Endodermal cell (in vitro differentiated cells): ENCODE data around the gene C20orf96. TPM values are rescaled to one million over a fixed set of nuclear protein-coding genes. Genes with fewer than 3 reads are reported as not detected.

Experiments used
- DNase-seq: peaks from one replicate; pipeline ENCODE4 v3.0.0-alpha.2; 2017
- H3K27ac ChIP-seq: 2 replicates; pipeline ENCODE4 v1.5.1; 2013; ENCODE audit warnings: mild to moderate bottlenecking, low read depth, low read length, moderate library complexity
- H3K27me3 ChIP-seq: 2 replicates; pipeline ENCODE4 v1.6.1; 2013; ENCODE audit warnings: mild to moderate bottlenecking, low read length, moderate library complexity; ENCODE audit not compliant: insufficient read depth, control insufficient read depth, poor library complexity, severe bottlenecking
- H3K36me3 ChIP-seq: 2 replicates; pipeline ENCODE4 v1.7.0; 2013; ENCODE audit warnings: mild to moderate bottlenecking, low read length, moderate library complexity; ENCODE audit not compliant: control insufficient read depth, insufficient read depth
- H3K4me1 ChIP-seq: one replicate; pipeline ENCODE4 v1.7.0; 2013; ENCODE audit warnings: low read length; ENCODE audit not compliant: control insufficient read depth, insufficient read depth
- H3K4me3 ChIP-seq: 2 replicates; pipeline ENCODE4 v1.5.1; 2013; ENCODE audit warnings: mild to moderate bottlenecking, low read length, moderate library complexity
- H3K9ac ChIP-seq: 2 replicates; pipeline ENCODE4 v1.6.1; 2013; ENCODE audit warnings: mild to moderate bottlenecking, low read length, moderate library complexity; ENCODE audit not compliant: poor library complexity, severe bottlenecking; ENCODE audit errors: extremely low read depth
- H3K9me3 ChIP-seq: 2 replicates; pipeline ENCODE4 v1.6.1; 2013; ENCODE audit warnings: mild to moderate bottlenecking, low read length, moderate library complexity; ENCODE audit not compliant: control insufficient read depth
- H3K27ac Mint-ChIP-seq: 2 replicates; pipeline ENCODE4 v1.8.0; 2020; ENCODE audit warnings: mixed read lengths
- H3K27me3 Mint-ChIP-seq: 2 replicates; pipeline ENCODE4 v1.8.0; 2021; ENCODE audit warnings: mild to moderate bottlenecking, mixed read lengths; ENCODE audit not compliant: insufficient read depth
- H3K36me3 Mint-ChIP-seq: 2 replicates; pipeline ENCODE4 v1.8.0; 2020; ENCODE audit warnings: low read depth, mixed read lengths
- H3K4me1 Mint-ChIP-seq: 2 replicates; pipeline ENCODE4 v1.8.0; 2020; ENCODE audit warnings: mixed read lengths
- H3K4me3 Mint-ChIP-seq: 2 replicates; pipeline ENCODE4 v1.8.0; 2020; ENCODE audit warnings: mild to moderate bottlenecking, moderate library complexity, mixed read lengths
- H3K9me3 Mint-ChIP-seq: 2 replicates; pipeline ENCODE4 v1.8.0; 2020; ENCODE audit warnings: mild to moderate bottlenecking, mixed read lengths
- CTCF ChIP-seq: fragments of 200-600 bp; sonication (generic); conservative IDR thresholded peaks from 2 replicates; pipeline ENCODE4 v1.5.0; 2021; ENCODE audit warnings: antibody characterized with exemption, mild to moderate bottlenecking
- WGBS, 2 experiments: methylation state at CpG; one replicate each; pipeline versions ENCODE4 v1.1.5 to v1.1.7; 2013; ENCODE audit warnings: missing lambda C conversion rate in 2 of 2, mixed read lengths in 1 of 2; ENCODE audit not compliant: insufficient coverage in 1 of 2, insufficient read length in 1 of 2; 5-methylcytosine and 5-hydroxymethylcytosine counted together
- total RNA-seq, 2 donors: library from RNA; stranded (reverse); fragmentation: NEBNext Ultra II Directional in 1 of 2; extraction: Animal tissue kit (Norgen Biotek cat#: 25700) in 1 of 2; gene quantifications; 2 replicates in 1 of 2; 3 replicates in 1 of 2; pipeline ENCODE4 v1.2.1, GENCODE V29; 2021

The C20orf96 gene
- total RNA-seq, 2 donors from 2014 or later = 21.8 to 29.4 TPM

DNA sequence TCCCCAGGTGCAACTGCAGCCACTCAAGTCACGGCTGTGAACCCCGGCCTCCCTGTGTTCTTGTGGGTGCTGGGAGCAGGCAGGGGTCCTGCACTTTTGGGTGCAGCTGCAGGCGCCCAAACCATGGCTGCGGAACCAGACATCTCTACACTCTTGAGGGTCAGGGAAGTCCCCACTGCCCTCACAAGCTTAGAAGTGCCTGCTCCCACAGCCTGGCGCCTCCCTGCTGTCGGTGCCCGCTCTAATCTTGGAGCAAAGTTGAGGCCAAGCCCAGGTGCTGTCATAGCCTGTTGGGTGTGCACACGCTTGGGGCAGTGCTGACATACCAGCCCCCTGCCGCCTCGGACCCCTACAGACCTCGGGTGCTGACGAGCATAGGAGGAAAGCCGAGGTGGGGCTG lies 26.8 kb downstream of the C20orf96 start:
- peaks cover 84% of the 10 kb centered on the region for H3K27me3 Mint-ChIP-seq
- Histone ChIP-seq H3K4me1 (no peaks in the 10 kb centered on the region), H3K4me3 (no peak overlapping the region), H3K27ac (no peak overlapping the region), H3K9me3 (no peaks in the 10 kb centered on the region), H3K27me3 (peaks cover 26% of the 10 kb centered on the region), H3K36me3 (no peaks in the 10 kb centered on the region), H3K9ac (no peak overlapping the region)
- 85 to 99% methylated on average over 10 to 13 of the region's 13 CpGs for WGBS, 2 experiments
- H3K4me1 Mint-ChIP-seq = no peaks in the 10 kb centered on the region
- no peak overlapping the region for H3K27ac Mint-ChIP-seq
- no peak for TF ChIP-seq CTCF
- H3K4me3 Mint-ChIP-seq = no peak overlapping the region
- H3K36me3 Mint-ChIP-seq = no peaks in the 10 kb centered on the region
- no peak for DNase-seq
- peaks cover 6% of the 10 kb centered on the region for H3K9me3 Mint-ChIP-seq

DNA sequence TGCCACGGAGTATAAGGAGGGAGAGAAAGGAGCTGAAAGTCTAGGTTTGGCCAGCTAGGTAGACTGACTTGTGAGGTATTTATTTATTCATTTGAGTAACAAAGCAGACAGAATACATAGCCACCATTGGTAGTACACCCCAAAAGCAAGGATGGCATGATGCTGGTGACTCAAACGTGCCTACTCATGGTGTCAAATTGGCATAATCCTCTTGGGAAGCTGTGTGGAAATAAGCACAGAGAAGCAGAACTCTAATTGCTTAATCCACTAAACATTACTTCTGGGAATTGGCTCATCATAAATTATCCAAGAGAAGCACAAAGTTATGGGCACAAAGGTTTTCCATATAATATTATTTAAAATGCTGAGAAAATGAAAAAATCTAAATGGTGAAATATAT lies 30.6 kb downstream of the C20orf96 start:
- H3K4me3 Mint-ChIP-seq = no peak overlapping the region
- Histone ChIP-seq H3K4me3 (no peak overlapping the region), H3K4me1 (no peaks in the 10 kb centered on the region), H3K9ac (no peak overlapping the region), H3K27ac (no peak overlapping the region), H3K36me3 (no peaks in the 10 kb centered on the region), H3K9me3 (no peaks in the 10 kb centered on the region), H3K27me3 (peaks cover 40% of the 10 kb centered on the region)
- 74 to 83% methylated on average over 1 to 2 of the region's 2 CpGs for WGBS, 2 experiments
- TF ChIP-seq CTCF = no peak
- no peak for DNase-seq
- H3K36me3 Mint-ChIP-seq = no peaks in the 10 kb centered on the region
- no peaks in the 10 kb centered on the region for H3K9me3 Mint-ChIP-seq
- H3K27me3 Mint-ChIP-seq = peaks cover 88% of the 10 kb centered on the region
- H3K27ac Mint-ChIP-seq = no peak overlapping the region
- no peaks in the 10 kb centered on the region for H3K4me1 Mint-ChIP-seq

DNA sequence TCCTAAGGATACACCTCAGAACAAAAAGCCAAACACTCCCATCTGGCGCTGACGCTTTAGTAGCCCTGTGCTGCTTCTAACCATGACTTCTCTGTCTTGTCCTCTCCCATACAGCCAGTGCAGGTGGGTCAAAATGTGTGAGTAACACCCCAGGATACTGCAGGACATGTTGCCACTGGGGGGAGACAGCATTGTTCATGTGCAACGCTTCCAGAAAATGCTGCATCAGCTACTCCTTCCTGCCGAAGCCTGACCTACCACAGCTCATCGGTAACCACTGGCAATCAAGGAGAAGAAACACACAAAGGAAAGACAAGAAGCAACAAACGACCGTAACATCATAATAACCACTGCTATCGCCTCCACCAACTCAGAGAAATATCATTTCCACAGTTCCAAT lies 31.6 kb downstream of the C20orf96 start:
- no peaks in the 10 kb centered on the region for H3K4me1 ChIP-seq
- no peak overlapping the region for H3K9ac ChIP-seq
- H3K36me3 ChIP-seq = no peaks in the 10 kb centered on the region
- peaks cover 91% of the 10 kb centered on the region for H3K27me3 Mint-ChIP-seq
- DNase-seq = no peak
- no peaks in the 10 kb centered on the region for H3K9me3 ChIP-seq
- no peaks in the 10 kb centered on the region for H3K4me1 Mint-ChIP-seq
- H3K4me3 Mint-ChIP-seq = no peak overlapping the region
- no peaks in the 10 kb centered on the region for H3K36me3 Mint-ChIP-seq
- TF ChIP-seq CTCF = no peak
- WGBS, 2 experiments = 60 to 74% methylated on average over 1 to 8 of the region's 8 CpGs
- no peak overlapping the region for H3K4me3 ChIP-seq
- H3K27me3 ChIP-seq = peaks cover 40% of the 10 kb centered on the region
- no peak overlapping the region for H3K27ac ChIP-seq
- no peak overlapping the region for H3K27ac Mint-ChIP-seq
- H3K9me3 Mint-ChIP-seq = no peaks in the 10 kb centered on the region
